ENCODE results near the gene ATP1A1. TPM values are rescaled to one million over a fixed set of nuclear protein-coding genes. Genes with fewer than 3 reads are reported as not detected.

The ATP1A1 gene
- total RNA-seq, 2 experiments from 2014 or later: 74.4 to 186 TPM

- DNase-seq (ENCODE audit: low spot score): no peak
- H3K4me1 ChIP-seq (ENCODE audit: insufficient read depth, low read length, poor library complexity, severe bottlenecking): peaks cover 72% of the 10 kb centered on the region
Measured at GRCh38 chr1:116376729-116377086, 3.7 kb downstream of the ATP1A1 start.

GRCh38 chr1:116377541-116378529 lies 4.8 kb downstream of the ATP1A1 start:
- BruUV-seq (replicated peaks): no TSS peak
- no peak overlapping the region for H2AFZ ChIP-seq (ENCODE audit: low read length)
- H3K79me2 ChIP-seq (ENCODE audit: insufficient read depth, low read depth, low read length): peaks cover 96% of the 10 kb centered on the region
- H3K4me2 ChIP-seq (ENCODE audit: low read length): peak overlapping the region; percentile 88
- H3K36me3 ChIP-seq (ENCODE audit: insufficient read depth, low read length): peaks cover 62% of the 10 kb centered on the region
- TF ChIP-seq CTCF (conservative IDR thresholded peaks at IDR 0.05; ENCODE audit: low read length) (no peak), EZH2phosphoT487 (IDR thresholded peaks at IDR 0.05; ENCODE audit: borderline replicate concordance, low read depth, low read length) (no peak)
- peak; percentile 62 for DNase-seq (ENCODE audit: low spot score)
- H3K27ac ChIP-seq (ENCODE audit: low read depth, low read length, poor library complexity, severe bottlenecking): peak overlapping the region; percentile 70
- peak overlapping the region; percentile 74 for H3K4me3 ChIP-seq (ENCODE audit: low read depth, low read length, poor library complexity, severe bottlenecking)
- ChIA-PET CTCF (ENCODE audit: unreplicated experiment) (no interaction called here), POLR2A (interaction anchor here (0.7 to 2.6 kb wide), 6 partner anchors 10 to 122 kb away, joined by 3 to 13 read pairs (median 6); no protein-coding TSS in a partner anchor)
- peaks cover 63% of the 10 kb centered on the region for H3K4me1 ChIP-seq (ENCODE audit: insufficient read depth, low read length, poor library complexity, severe bottlenecking)
- peaks cover 60% of the 10 kb centered on the region for H4K20me1 ChIP-seq (ENCODE audit: insufficient read depth, low read length)
- no peaks in the 10 kb centered on the region for H3K9me2 ChIP-seq (ENCODE audit: insufficient read depth, low read length)
- no peaks in the 10 kb centered on the region for H3K9me3 ChIP-seq (ENCODE audit: low read length)
- intact Hi-C loops (cut with micrococcal nuclease; ENCODE audit: unreplicated experiment): loop anchor here (2.0 to 5.0 kb wide), 3 partner anchors 146 to 681 kb away; no protein-coding TSS in a partner anchor

More at GRCh38 chr1:116376729-116377086, 3.7 kb downstream of the ATP1A1 start:
- H3K9me3 ChIP-seq (ENCODE audit: low read length): no peaks in the 10 kb centered on the region
- POLR2A ChIA-PET: interaction anchor here (1.0 to 2.6 kb wide), 13 partner anchors 9 to 121 kb away, joined by 3 to 13 read pairs (median 7); no protein-coding TSS in a partner anchor
- no TSS peak for BruUV-seq (replicated peaks)
- H3K9me2 ChIP-seq (ENCODE audit: insufficient read depth, low read length): no peaks in the 10 kb centered on the region
- H3K27ac ChIP-seq (ENCODE audit: low read depth, low read length, poor library complexity, severe bottlenecking): peak overlapping the region; percentile 70
- no peak overlapping the region for H2AFZ ChIP-seq (ENCODE audit: low read length)
- CTCF ChIA-PET (ENCODE audit: unreplicated experiment): interaction anchor here (1.0 kb wide), 1 partner anchor 39 kb away, joined by 5 read pairs; no protein-coding TSS in a partner anchor
- intact Hi-C loops (cut with micrococcal nuclease; ENCODE audit: unreplicated experiment): loop anchor here (2.0 to 5.0 kb wide), 3 partner anchors 144 to 682 kb away; no protein-coding TSS in a partner anchor
- peaks cover 56% of the 10 kb centered on the region for H4K20me1 ChIP-seq (ENCODE audit: insufficient read depth, low read length)
- peaks cover 52% of the 10 kb centered on the region for H3K36me3 ChIP-seq (ENCODE audit: insufficient read depth, low read length)
- peaks cover 84% of the 10 kb centered on the region for H3K79me2 ChIP-seq (ENCODE audit: insufficient read depth, low read depth, low read length)
- H3K4me3 ChIP-seq (ENCODE audit: low read depth, low read length, poor library complexity, severe bottlenecking): peak overlapping the region; percentile 74
- no peak for TF ChIP-seq EZH2phosphoT487 (IDR thresholded peaks at IDR 0.05; ENCODE audit: borderline replicate concordance, low read depth, low read length)
- TF ChIP-seq CTCF (conservative IDR thresholded peaks at IDR 0.05; ENCODE audit: low read length): no peak
- peak overlapping the region; percentile 88 for H3K4me2 ChIP-seq (ENCODE audit: low read length)

Measured in OCI-LY7 (cell line).